SU-DHL-6 (cell line): ENCODE results near the gene TES.
"Not testable (repeated sequence)": the region's sequence is repeated elsewhere in the genome, so short reads cannot be mapped to it uniquely, and the experiment has no call there.

ENCODE experiments used
- H2AFZ ChIP-seq: fragments of 200-600 bp; sonication (generic); 2 replicates; pipeline ENCODE4 v1.6.1; 2014; ENCODE audit warnings: low read depth, mild to moderate bottlenecking, moderate library complexity, mixed read lengths, antibody characterized with exemption, low read length; ENCODE audit not compliant: severe bottlenecking
- H3F3A ChIP-seq: fragments of 200-600 bp; shearing (Covaris generic); 2 replicates; pipeline ENCODE4 v1.6.0; 2016; ENCODE audit warnings: antibody characterized with exemption, mild to moderate bottlenecking; ENCODE audit not compliant: insufficient read depth
- H3K27ac ChIP-seq: fragments of 200-600 bp; sonication (generic); 2 replicates; pipeline ENCODE4 v1.5.1; 2016; ENCODE audit warnings: low read depth, mild to moderate bottlenecking, low read length, moderate library complexity, mixed read lengths
- H3K27me3 ChIP-seq: fragments of 200-600 bp; sonication (generic), shearing (Covaris generic); 2 replicates; pipeline ENCODE4 v1.6.0; 2014; ENCODE audit warnings: mild to moderate bottlenecking, low read length
- H3K36me3 ChIP-seq: fragments of 200-600 bp; sonication (generic); 2 replicates; pipeline ENCODE4 v1.6.1; 2014; ENCODE audit warnings: mild to moderate bottlenecking, low read length, mixed read lengths
- H3K4me2 ChIP-seq: fragments of 300-600, 200-600 bp; shearing (Covaris generic), sonication (generic); 2 replicates; pipeline ENCODE4 v1.6.0; 2014; ENCODE audit warnings: low read length, low read depth, mild to moderate bottlenecking; ENCODE audit not compliant: poor library complexity, severe bottlenecking
- H3K4me3 ChIP-seq: fragments of 200-600 bp; sonication (generic); 2 replicates; pipeline ENCODE4 v1.5.1; 2014; ENCODE audit warnings: antibody characterized with exemption, low read length, mild to moderate bottlenecking, mixed read lengths; ENCODE audit not compliant: insufficient read depth, poor library complexity, severe bottlenecking
- H3K79me2 ChIP-seq: fragments of 200-600 bp; sonication (generic); 2 replicates; pipeline ENCODE4 v1.6.1; 2014; ENCODE audit warnings: mild to moderate bottlenecking, low read length, moderate library complexity; ENCODE audit not compliant: insufficient read depth
- H3K9ac ChIP-seq: fragments of 200-600 bp; sonication (generic); 2 replicates; pipeline ENCODE4 v1.7.0; 2014; ENCODE audit warnings: mild to moderate bottlenecking, low read length
- H3K9me2 ChIP-seq: fragments of 200-600 bp; sonication (generic); replicated peaks from 2 replicates; pipeline ENCODE4 v1.6.1; 2014; ENCODE audit warnings: low read length; ENCODE audit not compliant: insufficient read depth
- H3K9me3 ChIP-seq: fragments of 200-600 bp; sonication (generic); 2 replicates; pipeline ENCODE4 v1.6.1; 2014; ENCODE audit warnings: low read length, mixed read lengths; ENCODE audit not compliant: insufficient read depth
- H4K20me1 ChIP-seq: fragments of 200-600 bp; sonication (generic); 2 replicates; pipeline ENCODE4 v1.6.1; 2014; ENCODE audit warnings: low read depth, mild to moderate bottlenecking, antibody characterized with exemption, low read length, moderate library complexity, mixed read lengths
- CTCF ChIP-seq: fragments of 200-600 bp; sonication (generic); IDR thresholded peaks from one replicate; pipeline ENCODE4 v1.5.1; 2017; ENCODE audit warnings: antibody characterized with exemption, mild to moderate bottlenecking, low read length, moderate library complexity; ENCODE audit not compliant: insufficient read depth, poor library complexity, severe bottlenecking
- EZH2phosphoT487 ChIP-seq: fragments of 200-600 bp; sonication (generic), shearing (Covaris generic); conservative IDR thresholded peaks from 2 replicates; pipeline ENCODE4 v1.6.1; 2018; ENCODE audit warnings: mild to moderate bottlenecking, antibody characterized with exemption, low read length, moderate library complexity, mixed read lengths

TES gene

GRCh38 chr7:116241291-116241690 is 31.0 kb downstream of the TES start:
- H3K27me3 ChIP-seq: no peaks in the 10 kb centered on the region
- TF ChIP-seq EZH2phosphoT487 (no peak), CTCF (no peak)
- H3F3A ChIP-seq: no peaks in the 10 kb centered on the region
- no peaks in the 10 kb centered on the region for H3K79me2 ChIP-seq
- H3K4me3 ChIP-seq: no peak overlapping the region
- peaks cover 11% of the 10 kb centered on the region; the same call in 1 of the 2 replicates for H3K9me3 ChIP-seq
- H4K20me1 ChIP-seq: no peaks in the 10 kb centered on the region
- H2AFZ ChIP-seq: no peak overlapping the region
- H3K27ac ChIP-seq: no peak overlapping the region
- no peaks in the 10 kb centered on the region for H3K9me2 ChIP-seq
- no peak overlapping the region for H3K4me2 ChIP-seq
- no peak overlapping the region for H3K9ac ChIP-seq
- peaks cover 18% of the 10 kb centered on the region for H3K36me3 ChIP-seq

- no peaks in the 10 kb centered on the region for H3K79me2 ChIP-seq
- H3K9me3 ChIP-seq: peaks cover 11% of the 10 kb centered on the region; the same call in 1 of the 2 replicates
- H3K36me3 ChIP-seq: peaks cover 18% of the 10 kb centered on the region
- no peaks in the 10 kb centered on the region for H4K20me1 ChIP-seq
- H3K4me2 ChIP-seq: no peak overlapping the region
- no peak for TF ChIP-seq CTCF
- TF ChIP-seq EZH2phosphoT487: no peak
- H3K27ac ChIP-seq: no peak overlapping the region
- no peak overlapping the region for H3K4me3 ChIP-seq
- no peak overlapping the region for H3K9ac ChIP-seq
- H3K9me2 ChIP-seq: no peaks in the 10 kb centered on the region
- no peak overlapping the region for H2AFZ ChIP-seq
- no peaks in the 10 kb centered on the region for H3K27me3 ChIP-seq
- no peaks in the 10 kb centered on the region for H3F3A ChIP-seq
Measured at GRCh38 chr7:116242178-116242577, 31.8 kb downstream of the TES start.

GRCh38 chr7:116242759-116243158 is 32.4 kb downstream of the TES start:
- no peak overlapping the region for H3K9ac ChIP-seq
- H3K4me2 ChIP-seq: no peak overlapping the region
- no peak overlapping the region for H3K4me3 ChIP-seq
- no peaks in the 10 kb centered on the region for H3K27me3 ChIP-seq
- H3F3A ChIP-seq: no peaks in the 10 kb centered on the region
- TF ChIP-seq EZH2phosphoT487: no peak
- TF ChIP-seq CTCF: no peak
- H4K20me1 ChIP-seq: no peaks in the 10 kb centered on the region
- H3K9me3 ChIP-seq: peaks cover 11% of the 10 kb centered on the region; the same call in 1 of the 2 replicates
- H2AFZ ChIP-seq: no peak overlapping the region
- H3K36me3 ChIP-seq: peaks cover 18% of the 10 kb centered on the region
- no peak overlapping the region for H3K27ac ChIP-seq
- H3K79me2 ChIP-seq: no peaks in the 10 kb centered on the region
- H3K9me2 ChIP-seq: no peaks in the 10 kb centered on the region

GRCh38 chr7:116244803-116245202 is 34.5 kb downstream of the TES start:
- H3K4me3 ChIP-seq, H3K27ac ChIP-seq, H3F3A ChIP-seq, H3K27me3 ChIP-seq, H3K9ac ChIP-seq, H4K20me1 ChIP-seq, H2AFZ ChIP-seq, H3K9me2 ChIP-seq, H3K4me2 ChIP-seq, H3K79me2 ChIP-seq: not testable (repeated sequence)
- peaks cover 18% of the 10 kb centered on the region for H3K36me3 ChIP-seq
- peaks cover 11% of the 10 kb centered on the region; the same call in 1 of the 2 replicates for H3K9me3 ChIP-seq
